T-helper 1 cell treated with Interleukin-12 subunit alpha and Interleukin-12 subunit beta and Interleukin-4 antibody, amounts not matched to agents 30 ng/mL and 1 ng/mL, for 36 hours (primary cell): ENCODE data around the gene YPEL2. TPM values are rescaled to one million over a fixed set of nuclear protein-coding genes. Genes with fewer than 3 reads are reported as not detected.

Source experiments
- intact Hi-C: fragments of 100-400 bp; cut with micrococcal nuclease; formaldehyde crosslinking; loops from one replicate; pipeline ENCODE4 v1.15.1; 2024
- total RNA-seq: library from RNA; stranded (reverse); gene quantifications from 2 replicates; pipeline ENCODE4 v1.2.3, GENCODE V29; 2022

Gene YPEL2
- total RNA-seq, 1 donor from 2014 or later, result 10.4 TPM

DNA sequence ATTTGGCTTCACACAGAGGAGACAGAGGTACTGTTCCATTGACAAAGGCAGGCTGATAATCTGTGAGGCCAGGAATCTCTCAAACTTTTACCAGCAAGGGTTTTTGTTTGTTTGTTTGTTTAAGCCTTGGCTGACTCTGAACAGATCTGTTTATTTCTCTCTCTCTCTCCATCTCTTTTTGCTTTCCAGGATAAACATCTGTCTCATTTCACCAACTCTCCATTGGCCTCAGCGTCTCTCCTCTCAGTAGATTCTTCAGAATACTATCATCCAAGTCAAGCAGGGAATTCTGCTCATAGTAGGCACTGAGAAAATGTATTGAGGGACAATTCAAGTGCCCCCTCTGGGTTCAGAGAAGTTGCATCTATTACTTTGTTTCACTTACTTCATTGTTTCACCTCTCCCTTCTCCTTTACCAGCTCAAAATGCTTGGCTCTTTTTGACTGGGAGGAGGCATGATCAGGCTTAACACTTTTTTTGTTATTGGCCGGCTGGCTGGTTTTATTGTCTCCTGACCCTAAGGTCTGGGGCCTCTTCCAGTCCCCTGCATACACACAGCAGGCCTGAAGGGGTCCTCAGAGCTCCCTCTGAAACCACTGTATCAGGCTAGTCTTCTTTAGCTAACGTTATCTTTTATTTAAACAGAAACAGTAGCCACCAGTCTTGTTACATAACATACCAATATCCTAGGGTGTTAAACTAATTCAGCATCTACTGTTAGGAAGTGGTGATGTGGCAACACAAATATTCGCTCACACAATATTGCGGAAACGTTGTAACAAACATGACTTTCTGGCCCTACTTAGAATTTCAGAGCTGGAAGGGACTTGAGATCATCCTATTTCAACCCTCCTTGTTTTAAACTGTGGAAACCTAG is 2.0 kb upstream of the YPEL2 start:
- intact Hi-C loops, result loop anchor here (1.0 to 5.0 kb wide), 4 partner anchors 18 to 238 kb away; partner anchors contain the start of gene DHX40

DNA sequence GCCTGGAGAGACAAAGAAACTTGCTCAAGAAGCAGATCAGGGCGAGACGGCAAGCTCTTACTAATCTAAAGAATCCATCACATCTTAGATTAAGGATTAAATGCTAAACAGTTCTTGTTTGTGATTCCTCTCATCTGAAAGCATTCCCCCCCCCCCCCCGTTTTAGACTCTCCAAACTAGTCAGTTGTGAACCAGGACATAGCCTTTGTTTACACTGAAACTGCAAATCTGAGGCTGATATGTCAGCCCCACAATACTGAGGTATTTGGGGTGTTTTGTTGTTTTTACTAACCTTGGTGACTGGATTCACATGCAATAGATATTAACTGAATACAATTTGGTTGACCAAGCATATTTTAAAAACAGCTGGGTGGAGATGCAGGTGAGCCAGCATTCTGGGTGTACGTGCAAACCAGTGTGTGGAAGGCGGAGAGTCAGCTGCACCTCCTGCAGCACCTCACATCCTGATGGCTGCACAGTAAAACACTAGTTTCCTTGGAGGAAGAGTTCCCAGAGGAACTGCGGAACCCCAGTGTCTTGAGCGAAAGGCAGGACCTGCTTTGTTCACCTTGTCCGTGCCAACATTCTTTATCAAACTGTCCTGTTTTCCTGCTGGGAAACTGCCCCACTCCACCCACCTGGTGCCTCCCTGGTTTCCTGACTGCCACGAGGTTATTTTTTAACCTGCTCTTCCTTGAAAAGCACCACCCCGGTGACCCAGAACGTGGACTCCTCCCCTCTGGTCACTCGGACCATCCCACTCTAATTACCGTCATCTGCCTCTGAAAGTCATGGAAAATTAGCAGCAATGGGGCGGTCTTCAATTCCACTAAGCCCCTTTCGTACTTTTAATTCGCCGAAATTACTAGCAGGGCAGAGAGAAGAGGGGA is 1.2 kb upstream of the YPEL2 start:
- intact Hi-C loops, result loop anchor here (5.0 kb wide), 1 partner anchor 237 kb away; the partner anchor contains the start of gene DHX40

- intact Hi-C loops, result loop anchor here (1.0 to 5.0 kb wide), 4 partner anchors 112 to 287 kb away; partner anchors contain the start of genes CLTC, DHX40, GDPD1 and TRIM37
These were observed 684 bp downstream of the YPEL2 start for GRCh38 chr17:59331929-59332748.

DNA sequence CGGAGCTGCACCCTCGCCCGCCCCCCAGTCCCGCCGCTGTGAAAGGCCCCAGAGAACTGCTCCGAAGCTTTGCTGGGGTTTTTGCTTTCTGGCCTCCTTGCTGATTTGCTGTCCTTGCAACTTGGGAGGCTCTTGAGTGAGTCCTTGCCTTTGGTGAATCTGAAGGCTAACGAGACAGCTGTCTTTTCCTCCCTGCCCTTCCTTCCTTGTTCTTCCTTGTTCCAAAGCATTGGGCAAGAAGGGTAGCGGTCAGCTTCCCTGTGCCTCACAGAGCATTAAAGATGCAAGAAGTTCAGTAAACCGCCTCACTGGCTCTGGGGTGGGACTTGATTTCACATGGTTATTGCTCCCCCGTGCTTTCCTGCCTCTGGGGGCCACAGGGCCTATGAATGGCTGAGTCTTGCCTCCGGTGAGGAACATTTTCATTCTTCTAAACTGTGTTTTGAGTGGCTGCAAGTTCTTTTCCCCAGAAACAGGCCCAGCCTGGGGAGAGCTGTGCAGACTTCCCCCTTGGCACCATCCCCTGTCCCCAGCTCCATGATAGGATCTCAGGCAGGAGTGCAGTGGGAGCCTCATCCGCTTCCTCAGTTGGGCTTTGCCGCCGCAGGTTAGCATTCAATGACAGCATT is 1.4 kb downstream of the YPEL2 start:
- intact Hi-C loops, result loop anchor here (5.0 kb wide), 1 partner anchor 234 kb away; the partner anchor contains the start of gene DHX40

DNA sequence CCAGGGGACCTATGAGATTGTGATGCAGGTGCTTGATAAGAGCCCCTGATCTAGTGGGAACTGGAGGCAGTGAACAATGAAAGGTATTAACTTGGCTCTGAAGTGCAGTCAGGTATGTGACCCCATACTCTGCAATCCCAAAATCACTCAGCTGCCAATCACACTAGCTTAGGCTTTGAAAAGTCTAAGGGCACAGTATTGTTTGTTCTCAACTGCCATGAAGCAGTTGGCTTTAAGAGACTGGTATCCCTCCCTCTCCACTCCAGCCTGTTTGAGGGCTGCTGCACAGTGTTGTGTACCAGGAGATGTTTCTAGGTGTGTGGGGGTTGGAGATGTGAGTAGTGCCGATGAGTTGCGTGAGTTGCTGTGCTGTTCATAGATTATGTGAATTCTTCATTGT is 2.4 kb downstream of the YPEL2 start:
- intact Hi-C loops, result loop anchor here (5.0 kb wide), 1 partner anchor 233 kb away; the partner anchor contains the start of gene DHX40

DNA sequence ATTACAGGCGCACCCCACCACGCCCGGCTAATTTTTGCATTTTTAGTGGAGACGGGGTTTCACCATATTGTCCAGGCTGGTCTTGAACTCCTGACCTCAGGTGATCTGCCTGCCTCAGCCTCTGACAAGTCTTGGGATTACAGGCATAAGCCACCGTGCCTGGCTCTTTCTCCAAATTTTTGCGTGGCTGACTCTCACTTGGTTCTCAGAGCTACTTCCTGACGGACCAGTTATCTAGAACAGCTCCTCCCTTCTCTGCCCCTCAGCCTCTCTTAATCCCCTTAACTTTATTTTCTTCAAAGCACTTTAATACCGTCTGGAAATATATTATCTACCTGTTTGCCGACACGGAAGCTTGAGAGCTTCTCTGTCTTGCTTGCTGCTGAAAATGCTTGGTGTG is 4.2 kb downstream of the YPEL2 start:
- intact Hi-C loops, result no loop called here

- intact Hi-C loops, result no loop called here
These were observed 6.4 kb downstream of the YPEL2 start for GRCh38 chr17:59337741-59338299.

GRCh38 chr17:59338498-59338897 is 7.0 kb downstream of the YPEL2 start:
- intact Hi-C loops, result no loop called here

DNA sequence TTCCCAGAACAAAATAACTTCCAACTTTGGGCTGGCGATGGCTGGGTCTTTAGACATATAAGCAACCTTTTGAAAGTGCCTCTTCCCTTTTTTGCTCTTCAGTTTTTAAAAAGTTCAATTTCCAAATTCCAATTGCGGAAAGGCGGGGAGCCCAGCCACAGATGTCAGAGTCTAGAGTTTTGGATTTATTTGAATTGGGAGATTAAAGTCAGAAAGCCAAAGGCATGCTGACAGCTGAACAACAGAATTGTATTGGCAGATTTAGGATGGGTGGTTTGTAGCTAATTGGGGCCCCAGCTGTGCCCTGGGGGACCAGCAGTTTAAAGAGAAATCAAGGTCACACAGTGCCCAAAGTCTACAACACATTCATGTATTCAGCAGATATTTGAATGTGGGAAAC is 10.5 kb downstream of the YPEL2 start:
- intact Hi-C loops, result no loop called here

- intact Hi-C loops, result no loop called here
These were observed 11.3 kb downstream of the YPEL2 start for GRCh38 chr17:59342681-59343131.

DNA sequence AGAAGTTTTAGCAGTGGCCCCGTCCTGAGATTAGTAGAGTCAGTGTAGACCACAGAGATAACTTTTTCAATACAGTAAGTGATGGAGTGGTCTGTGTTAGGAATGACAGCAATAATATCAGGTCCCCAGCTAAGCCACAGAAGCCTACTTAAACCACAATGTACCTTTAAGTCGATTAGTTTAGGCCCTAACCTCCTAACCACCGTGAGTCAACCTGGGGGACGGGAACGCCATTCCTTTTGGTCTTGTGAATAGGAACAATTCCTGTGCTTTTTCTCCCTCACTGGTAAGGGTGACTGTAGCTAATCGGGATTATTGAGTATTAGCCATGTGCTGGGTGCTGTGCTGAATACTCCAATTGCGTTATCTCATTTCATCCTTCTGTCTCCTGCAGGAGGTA is 14.0 kb downstream of the YPEL2 start:
- intact Hi-C loops, result no loop called here

DNA sequence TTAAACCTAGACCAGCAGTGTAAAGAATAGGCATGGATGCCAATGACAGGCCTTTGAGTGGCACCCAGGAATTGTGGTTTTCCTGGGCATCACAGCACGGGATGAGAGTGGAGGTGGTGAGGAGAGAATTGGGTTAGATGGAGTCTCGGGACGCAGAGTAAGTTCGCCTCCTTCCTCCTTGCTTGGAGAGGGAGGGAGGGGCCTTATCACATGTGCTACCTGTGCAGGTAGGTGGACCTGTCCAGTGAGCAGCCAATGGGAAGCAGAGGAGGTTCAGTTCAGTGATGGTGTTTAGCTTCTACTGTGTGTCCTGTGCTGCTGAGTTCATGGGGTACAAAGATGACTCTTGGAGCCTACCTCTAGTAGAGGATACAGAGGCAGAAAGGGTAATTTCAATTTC is 14.9 kb downstream of the YPEL2 start:
- intact Hi-C loops, result no loop called here

DNA sequence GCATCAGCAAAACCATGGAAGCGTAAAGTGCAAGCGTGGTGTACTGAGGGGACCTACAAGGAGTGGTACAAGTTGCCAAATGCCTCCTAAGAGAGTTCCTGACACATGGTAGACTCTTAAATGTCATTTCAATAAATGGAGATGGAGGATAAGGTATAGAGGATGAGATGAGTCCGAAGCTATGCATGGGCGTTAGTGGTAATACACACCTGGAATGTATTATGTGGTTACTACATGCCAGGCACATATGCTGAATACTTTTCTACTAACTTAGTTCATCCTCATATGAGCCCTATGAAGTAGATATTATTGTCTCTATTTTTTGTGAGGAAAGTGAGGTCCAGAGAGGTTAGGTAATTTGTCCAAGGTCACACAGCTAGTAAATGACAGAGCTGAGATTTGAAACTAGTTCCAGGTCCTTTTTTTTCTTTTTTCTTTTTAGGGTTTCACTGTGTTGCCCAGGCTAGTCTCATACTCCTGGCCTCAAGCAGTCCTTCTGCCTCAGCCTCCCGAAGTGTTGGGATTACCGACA is 15.5 kb downstream of the YPEL2 start:
- intact Hi-C loops, result no loop called here

DNA sequence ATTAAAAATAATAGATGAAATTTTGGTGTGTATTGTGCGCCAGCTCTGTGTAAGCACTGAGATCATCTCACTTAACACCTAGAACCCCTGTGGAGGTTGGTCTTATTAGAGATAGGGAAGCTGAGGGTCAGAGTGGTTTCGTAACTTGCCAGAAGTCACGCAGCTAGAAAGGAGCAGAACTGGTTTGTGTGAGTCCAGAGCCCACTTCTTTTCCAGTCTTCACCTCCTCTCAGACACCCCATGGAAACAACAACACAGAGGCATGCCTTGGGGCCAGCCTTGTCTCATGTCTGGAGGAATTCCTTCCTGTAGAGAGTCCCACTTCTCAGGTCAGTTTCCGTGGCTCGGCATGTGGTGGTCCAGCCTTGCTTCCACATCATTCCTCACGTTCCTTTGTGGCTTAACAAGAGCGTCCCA is 16.5 kb downstream of the YPEL2 start:
- intact Hi-C loops, result no loop called here

GRCh38 chr17:59349178-59349577 is 17.7 kb downstream of the YPEL2 start:
- intact Hi-C loops, result no loop called here

GRCh38 chr17:59353106-59353854 is 21.8 kb downstream of the YPEL2 start:
- intact Hi-C loops, result no loop called here

GRCh38 chr17:59353936-59354755 is 22.7 kb downstream of the YPEL2 start:
- intact Hi-C loops, result no loop called here

GRCh38 chr17:59355030-59355701 is 23.7 kb downstream of the YPEL2 start:
- intact Hi-C loops, result no loop called here
